Pancreas (tissue), 10 donors: Measurements from ENCODE around the gene PSME4. TPM values are rescaled to one million over a fixed set of nuclear protein-coding genes. Genes with fewer than 3 reads are reported as not detected.

Experiments used
- ATAC-seq, 4 donors: fragments of 200-7000 bp; cut with Tn5 transposase; one replicate each; pipeline versions ENCODE4 v1.8.0 to v1.9.1; 2020; ENCODE audit warnings: mild to moderate bottlenecking in 4 of 4, moderate library complexity in 4 of 4
- DNase-seq, 6 donors: peaks; one replicate each; pipeline ENCODE4 v3.0.0-alpha.2; 2020
- FAIRE-seq: peaks from 2 replicates; lab custom pipeline; 2012; peaks lifted over from hg19 to GRCh38; lab: Jason Lieb, UNC
- H3K27ac ChIP-seq, 4 donors: fragments of 200-600 bp; sonication (generic); 1 replicate in 3 of 4; 2 replicates in 1 of 4; pipeline versions ENCODE4 v1.5.0 to v1.8.0; 2020
- H3K27me3 ChIP-seq, 4 donors: fragments of 200-600 bp; one replicate each; pipeline ENCODE4 v1.8.0; 2021
- H3K36me3 ChIP-seq, 3 donors: fragments of 200-600 bp; sonication (generic) in 1 of 3; one replicate each; pipeline versions ENCODE4 v1.5.0 to v1.8.0; 2020 to 2021
- H3K4me1 ChIP-seq, 3 donors: fragments of 200-600 bp; one replicate each; pipeline ENCODE4 v1.8.0; 2021
- H3K4me3 ChIP-seq, 4 donors: fragments of 200-600 bp; sonication (generic) in 2 of 4; one replicate each; pipeline versions ENCODE4 v1.5.0 to v1.8.0; 2020 to 2021
- H3K9me3 ChIP-seq, 4 donors: fragments of 200-600 bp; one replicate each; pipeline ENCODE4 v1.8.0; 2021
- WGBS, 2 donors: extraction: QIAGEN DNeasy Blood & Tissue Kit; methylation state at CpG; one replicate each; pipeline ENCODE4 v1.1.7; 2013; 5-methylcytosine and 5-hydroxymethylcytosine counted together
- intact Hi-C, 3 donors: fragments of 100-400 bp; cut with DNase I; formaldehyde crosslinking; loops; one replicate each; pipeline versions ENCODE4 v1.11.1 to v1.14.2; 2022
- polyA plus RNA-seq, 2 donors: library from polyadenylated mRNA; stranded (reverse); fragments of 200-250 nt; gene quantifications; one replicate each; pipeline ENCODE4 v1.2.3, GENCODE V29; 2013
- total RNA-seq, 6 donors: library from RNA; stranded (reverse); fragmentation: NEBNext Ultra II Directional in 4 of 6; extraction: Animal tissue kit (Norgen Biotek cat#: 25700) in 4 of 6; gene quantifications; one replicate each; pipeline versions ENCODE4 v1.2.1 to v1.2.4, GENCODE V29; 2021 to 2023
- TF ChIP-seq, protein P1 (sequence below), 4 donors: fragments of 200-600 bp; sonication (generic) in 3 of 4; IDR thresholded peaks; one replicate each; pipeline versions ENCODE4 v1.5.0 to v1.8.0; 2021; ENCODE audit warnings: antibody characterized with exemption in 4 of 4
- donor health status: healthy with polysubstance abuse.
- donor health status: DM: no; HTN: no; CAD: no; lungs with moderate emphysema.
- donor health status: DM: no; HTN: no; CAD: no.
- donor health status: control.
- donor health status: control.
- donor health status: Bipolar disorder and iron deficiency.
- donor health status: DM: yes; HTN: yes; CAD: no.
- donor health status: DM: no; HTN: no; CAD: no.
- donor health status: DM: no; HTN: no; CAD: no.
- donor health status: DM: yes; HTN: yes; CAD: no.

The PSME4 gene
- total and polyA plus RNA-seq, 8 donors = 13.8 to 27.7 (median 17.8) TPM

DNA sequence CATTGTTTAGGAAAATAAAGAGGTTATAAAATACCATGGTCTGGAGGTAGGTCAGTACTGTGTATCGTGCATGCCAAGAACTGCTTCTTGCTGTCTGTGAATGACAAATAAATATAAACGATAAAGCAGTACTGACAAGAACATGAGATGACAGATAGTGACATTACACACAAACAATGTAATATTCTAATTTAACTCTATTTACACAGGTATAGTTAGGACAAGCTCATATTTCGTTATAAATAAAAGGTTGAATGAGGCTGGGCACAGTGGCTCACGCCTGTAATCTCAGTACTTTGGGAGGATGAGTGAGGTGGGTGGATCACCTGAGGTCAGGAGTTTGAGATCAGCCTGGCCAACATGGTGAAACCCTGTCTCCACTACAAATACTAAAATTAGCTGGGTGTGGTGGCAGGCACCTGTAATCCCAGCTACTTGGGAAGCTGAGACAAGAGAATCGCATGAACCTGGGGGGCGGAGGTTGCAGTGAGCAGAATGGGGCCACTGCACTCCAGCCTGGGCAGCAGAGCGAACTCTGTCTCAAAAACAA is 96.3 kb downstream of the PSME4 start:
- Histone ChIP-seq H3K27ac (no peak overlapping the region), H3K36me3 (peaks cover 0 to 17% (median 0%) of the 10 kb centered on the region in 3 donors), H3K9me3 (no peaks in the 10 kb centered on the region), H3K27me3 (no peaks in the 10 kb centered on the region), H3K4me3 (no peak overlapping the region), H3K4me1 (no peaks in the 10 kb centered on the region)
- intact Hi-C loops = no loop called here
- FAIRE-seq (no peak), ATAC-seq (no peak), DNase-seq (no peak)
- TF ChIP-seq, protein P1, sequence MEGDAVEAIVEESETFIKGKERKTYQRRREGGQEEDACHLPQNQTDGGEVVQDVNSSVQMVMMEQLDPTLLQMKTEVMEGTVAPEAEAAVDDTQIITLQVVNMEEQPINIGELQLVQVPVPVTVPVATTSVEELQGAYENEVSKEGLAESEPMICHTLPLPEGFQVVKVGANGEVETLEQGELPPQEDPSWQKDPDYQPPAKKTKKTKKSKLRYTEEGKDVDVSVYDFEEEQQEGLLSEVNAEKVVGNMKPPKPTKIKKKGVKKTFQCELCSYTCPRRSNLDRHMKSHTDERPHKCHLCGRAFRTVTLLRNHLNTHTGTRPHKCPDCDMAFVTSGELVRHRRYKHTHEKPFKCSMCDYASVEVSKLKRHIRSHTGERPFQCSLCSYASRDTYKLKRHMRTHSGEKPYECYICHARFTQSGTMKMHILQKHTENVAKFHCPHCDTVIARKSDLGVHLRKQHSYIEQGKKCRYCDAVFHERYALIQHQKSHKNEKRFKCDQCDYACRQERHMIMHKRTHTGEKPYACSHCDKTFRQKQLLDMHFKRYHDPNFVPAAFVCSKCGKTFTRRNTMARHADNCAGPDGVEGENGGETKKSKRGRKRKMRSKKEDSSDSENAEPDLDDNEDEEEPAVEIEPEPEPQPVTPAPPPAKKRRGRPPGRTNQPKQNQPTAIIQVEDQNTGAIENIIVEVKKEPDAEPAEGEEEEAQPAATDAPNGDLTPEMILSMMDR (IDR thresholded peaks at IDR 0.05) = no peak
- WGBS, 2 donors = 87 to 89% methylated on average over 7 of the region's 7 CpGs

DNA sequence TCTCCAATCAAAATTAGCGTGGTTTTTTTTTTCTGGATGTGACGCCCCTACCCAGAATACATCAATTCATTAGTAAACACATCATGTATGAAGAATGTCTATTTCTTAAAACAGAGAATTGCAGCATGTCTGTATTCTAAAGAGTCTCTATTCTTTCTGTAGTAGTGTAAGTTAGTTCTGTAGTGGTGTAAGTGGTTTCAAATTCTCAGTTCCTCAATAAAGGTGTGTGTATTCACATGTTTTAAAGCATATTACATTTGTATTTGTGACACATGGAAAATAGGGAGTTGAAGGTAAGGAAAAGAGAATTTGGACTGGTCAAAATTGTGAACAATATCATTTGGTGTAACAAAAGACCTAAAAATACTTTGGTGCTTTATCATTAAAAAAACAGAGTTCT is 103.0 kb downstream of the PSME4 start:
- no peaks in the 10 kb centered on the region for H3K4me1 ChIP-seq
- no peak overlapping the region for H3K4me3 ChIP-seq
- H3K36me3 ChIP-seq = peaks cover 0 to 28% (median 0%) of the 10 kb centered on the region in 3 donors
- H3K27ac ChIP-seq = no peak overlapping the region
- TF ChIP-seq, protein P1 (IDR thresholded peaks at IDR 0.05) = no peak
- no peaks in the 10 kb centered on the region for H3K27me3 ChIP-seq
- no peak for DNase-seq
- no peak for ATAC-seq
- 97 to 98% methylated on average over 2 of the region's 2 CpGs for WGBS, 2 donors
- intact Hi-C loops = no loop called here
- no peak for FAIRE-seq
- H3K9me3 ChIP-seq = no peaks in the 10 kb centered on the region

DNA sequence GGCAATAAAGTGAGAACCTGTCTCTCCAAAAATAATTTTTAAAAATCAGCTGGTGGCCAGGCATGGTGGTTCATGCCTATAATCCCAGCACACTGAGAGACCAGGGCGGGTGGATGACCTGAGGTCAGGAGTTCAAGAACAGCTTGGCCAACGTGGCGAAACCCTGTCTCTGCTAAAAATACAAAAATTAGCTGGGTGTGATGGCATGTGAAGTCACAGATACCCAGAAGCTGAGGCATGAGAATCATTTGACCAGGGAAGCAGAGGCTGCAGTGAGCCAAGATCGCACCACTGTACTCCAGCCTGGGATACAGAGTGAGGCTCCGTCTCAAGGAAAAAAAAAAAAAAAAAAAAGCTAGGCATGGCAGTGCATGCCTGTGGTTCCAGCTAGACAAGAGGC is 103.6 kb downstream of the PSME4 start:
- TF ChIP-seq, protein P1 (IDR thresholded peaks at IDR 0.05) = no peak
- 93 to 98% methylated on average over 5 of the region's 5 CpGs for WGBS, 2 donors
- Histone ChIP-seq H3K27ac (no peak overlapping the region), H3K9me3 (no peaks in the 10 kb centered on the region), H3K4me1 (no peaks in the 10 kb centered on the region), H3K27me3 (no peaks in the 10 kb centered on the region), H3K4me3 (no peak overlapping the region), H3K36me3 (peaks cover 0 to 28% (median 0%) of the 10 kb centered on the region in 3 donors)
- intact Hi-C loops = no loop called here
- DNase-seq (no peak), FAIRE-seq (no peak), ATAC-seq (no peak)

DNA sequence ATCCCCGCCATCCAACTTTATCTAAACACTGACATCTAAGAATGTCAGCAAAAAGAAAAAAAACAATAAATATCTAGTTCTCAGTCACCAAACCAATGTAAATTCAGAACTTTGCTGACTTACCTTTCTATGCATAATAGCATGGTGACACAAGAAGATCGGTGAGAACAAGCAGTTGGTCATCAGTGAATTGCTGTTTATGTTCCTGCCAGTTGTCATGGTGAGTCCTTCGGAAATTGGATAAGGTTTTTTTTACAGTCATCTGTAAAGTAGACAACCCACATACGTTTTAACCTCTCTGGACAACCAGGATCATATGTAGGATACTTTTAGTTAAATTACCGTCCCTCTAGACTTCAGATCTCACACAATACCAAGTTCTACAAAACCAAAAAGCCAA is 104.8 kb downstream of the PSME4 start:
- FAIRE-seq (no peak), ATAC-seq (no peak), DNase-seq (no peak)
- Histone ChIP-seq H3K4me1 (no peaks in the 10 kb centered on the region), H3K36me3 (peaks cover 0 to 28% (median 0%) of the 10 kb centered on the region in 3 donors), H3K27me3 (no peaks in the 10 kb centered on the region), H3K27ac (no peak overlapping the region), H3K4me3 (no peak overlapping the region), H3K9me3 (no peaks in the 10 kb centered on the region)
- 81% methylated on average over 5 of the region's 5 CpGs for WGBS, 2 donors
- TF ChIP-seq, protein P1 (IDR thresholded peaks at IDR 0.05) = no peak
- intact Hi-C loops = no loop called here

DNA sequence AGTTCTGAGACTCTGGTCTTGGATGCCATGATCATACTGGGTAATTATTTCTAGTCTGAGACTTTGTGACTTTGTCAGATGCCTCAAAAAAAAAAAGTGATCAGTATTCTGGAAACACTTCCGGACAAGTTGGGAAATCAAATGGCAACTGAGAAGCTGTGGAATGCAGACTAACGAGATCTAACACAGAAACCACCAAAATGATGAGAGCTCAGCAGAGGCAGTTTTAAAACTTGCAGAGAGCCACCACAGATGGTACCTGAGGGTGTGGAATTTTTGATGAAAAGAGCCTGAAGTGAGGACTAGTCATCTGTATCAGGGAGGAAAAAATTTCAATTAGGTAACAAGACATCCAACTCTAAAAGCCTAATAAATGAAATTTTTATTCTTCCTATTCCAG is 105.5 kb downstream of the PSME4 start:
- DNase-seq = no peak
- no peak for FAIRE-seq
- WGBS, 2 donors = 61 to 71% methylated on average over 2 of the region's 2 CpGs

More for the DNA sequence above, 105.5 kb downstream of the PSME4 start:
- Histone ChIP-seq H3K4me3 (no peak overlapping the region), H3K9me3 (no peaks in the 10 kb centered on the region), H3K36me3 (peaks cover 0 to 28% (median 0%) of the 10 kb centered on the region in 3 donors), H3K27me3 (no peaks in the 10 kb centered on the region), H3K4me1 (no peaks in the 10 kb centered on the region), H3K27ac (no peak overlapping the region)
- TF ChIP-seq, protein P1 (IDR thresholded peaks at IDR 0.05) = no peak
- intact Hi-C loops = no loop called here
- ATAC-seq = peak in 3 of 4 donors; percentile 12 to 55 (median 46)
